ENCODE results near the gene MCRIP2.

Gene MCRIP2, protein sequence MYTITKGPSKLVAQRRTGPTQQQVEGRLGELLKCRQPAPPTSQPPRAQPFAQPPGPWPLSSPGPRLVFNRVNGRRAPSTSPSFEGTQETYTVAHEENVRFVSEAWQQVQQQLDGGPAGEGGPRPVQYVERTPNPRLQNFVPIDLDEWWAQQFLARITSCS
- long read RNA-seq, transcript MCRIP2-203 (6 exons, 1,050 nt): minor isoform, 12 of 48 reads
- long read RNA-seq, transcript MCRIP2-201 (5 exons, 946 nt): major isoform, 22 of 48 reads
- long read RNA-seq, partial matches to known transcripts: 3 of 48 reads
- long read RNA-seq, other reads (novel, unspliced or antisense): 6 of 48 reads

DNA sequence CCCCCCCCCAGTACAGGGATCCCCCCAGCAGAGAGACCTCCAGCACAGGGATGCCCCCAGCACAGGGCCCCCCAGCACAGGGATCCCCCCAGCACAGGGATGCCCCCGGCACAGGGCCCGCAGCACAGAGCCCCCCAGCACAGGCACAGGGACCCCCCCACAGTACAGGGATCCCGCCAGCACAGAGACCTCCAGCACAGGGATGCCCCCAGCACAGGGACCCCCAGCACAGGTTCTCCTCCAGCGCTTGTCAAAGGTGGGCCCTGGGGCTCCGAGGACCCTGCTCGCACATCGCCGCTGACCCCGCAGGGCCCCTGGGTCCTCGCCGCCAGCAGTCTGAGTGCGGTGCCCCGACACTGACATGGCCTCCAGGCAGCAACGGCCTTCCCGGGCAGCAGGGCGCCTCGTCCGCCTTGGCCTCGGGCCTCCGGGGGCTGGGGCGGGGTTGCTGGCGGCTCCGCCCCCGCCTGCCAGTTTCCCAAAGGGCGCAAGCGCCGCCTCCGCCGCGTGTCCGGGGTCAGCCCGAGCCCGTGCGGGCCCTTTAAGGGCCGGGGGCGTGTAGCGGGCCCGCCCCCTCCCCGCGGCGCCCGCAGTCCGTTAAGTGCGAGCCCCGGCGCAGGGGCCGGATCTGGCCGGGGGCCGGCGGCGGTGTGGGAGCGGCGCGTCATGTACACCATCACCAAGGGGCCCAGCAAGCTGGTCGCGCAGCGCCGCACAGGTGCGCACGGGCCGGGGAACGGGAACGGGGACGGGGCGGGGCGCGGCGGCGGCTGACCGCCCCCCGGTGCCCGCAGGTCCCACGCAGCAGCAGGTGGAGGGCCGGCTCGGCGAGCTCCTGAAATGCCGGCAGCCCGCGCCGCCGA, at the start of gene MCRIP2:
MCRIP2 (plus strand) TSS at position 503 of the 863 bp plus-strand sequence; CDS start at position 667, 164 bp downstream.
- Histone ChIP-seq H3K27ac (replicated peaks) (peak within 1 kb of the TSS; percentile 95), H3K4me3 (replicated peaks; ENCODE audit: insufficient read depth, low read length) (peak within 1 kb of the TSS; percentile 68), H3K27me3 (ENCODE audit: insufficient read depth, poor library complexity, severe bottlenecking) (no peaks in the 10 kb centered on the region)
- peak; percentile 82 to 84 for DNase-seq (ENCODE audit: low read depth in 1 of 2, low spot score in 1 of 2)
- TF ChIP-seq POLR2AphosphoS5 (IDR thresholded peaks at IDR 0.05; ENCODE audit: low read depth) (peak; percentile 85), GABPA (IDR thresholded peaks at IDR 0.05; ENCODE audit: low read depth) (no peak)
- TF ChIP-seq, protein P1, sequence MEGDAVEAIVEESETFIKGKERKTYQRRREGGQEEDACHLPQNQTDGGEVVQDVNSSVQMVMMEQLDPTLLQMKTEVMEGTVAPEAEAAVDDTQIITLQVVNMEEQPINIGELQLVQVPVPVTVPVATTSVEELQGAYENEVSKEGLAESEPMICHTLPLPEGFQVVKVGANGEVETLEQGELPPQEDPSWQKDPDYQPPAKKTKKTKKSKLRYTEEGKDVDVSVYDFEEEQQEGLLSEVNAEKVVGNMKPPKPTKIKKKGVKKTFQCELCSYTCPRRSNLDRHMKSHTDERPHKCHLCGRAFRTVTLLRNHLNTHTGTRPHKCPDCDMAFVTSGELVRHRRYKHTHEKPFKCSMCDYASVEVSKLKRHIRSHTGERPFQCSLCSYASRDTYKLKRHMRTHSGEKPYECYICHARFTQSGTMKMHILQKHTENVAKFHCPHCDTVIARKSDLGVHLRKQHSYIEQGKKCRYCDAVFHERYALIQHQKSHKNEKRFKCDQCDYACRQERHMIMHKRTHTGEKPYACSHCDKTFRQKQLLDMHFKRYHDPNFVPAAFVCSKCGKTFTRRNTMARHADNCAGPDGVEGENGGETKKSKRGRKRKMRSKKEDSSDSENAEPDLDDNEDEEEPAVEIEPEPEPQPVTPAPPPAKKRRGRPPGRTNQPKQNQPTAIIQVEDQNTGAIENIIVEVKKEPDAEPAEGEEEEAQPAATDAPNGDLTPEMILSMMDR (IDR thresholded peaks at IDR 0.05; ENCODE audit: insufficient read depth, low read length): no peak

DNA sequence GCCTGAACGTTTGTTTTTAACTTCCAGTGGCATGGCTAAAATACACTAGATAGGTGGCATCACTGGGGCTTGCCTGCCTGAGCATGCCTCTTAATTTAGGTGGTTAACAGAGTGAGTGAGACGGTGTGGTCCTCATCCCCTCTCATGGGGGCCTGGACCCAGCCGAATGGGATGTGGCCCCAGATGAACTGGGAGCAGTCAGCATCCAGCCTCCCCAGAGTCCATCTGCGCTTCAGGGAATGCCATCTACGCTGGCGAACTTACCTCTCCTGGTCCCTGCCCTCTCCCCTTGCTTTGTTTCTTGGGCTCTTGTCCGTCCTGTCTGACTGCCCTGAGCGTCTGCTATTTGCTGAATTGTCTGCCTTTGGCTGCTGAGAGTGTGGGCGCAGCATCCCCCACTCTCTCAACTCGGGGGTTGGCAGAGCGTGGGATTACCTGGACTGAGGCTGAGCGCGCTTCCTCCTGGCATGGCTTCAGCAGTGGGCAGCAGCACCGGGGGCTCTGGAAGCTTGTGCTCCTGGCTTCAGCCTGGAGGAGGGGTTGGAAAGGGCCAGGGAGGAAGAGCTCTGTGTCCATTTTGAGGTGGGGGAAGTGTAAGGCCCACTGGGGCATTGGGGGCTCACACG, 49.6 kb upstream of the MCRIP2 start:
- TF ChIP-seq, protein P2, sequence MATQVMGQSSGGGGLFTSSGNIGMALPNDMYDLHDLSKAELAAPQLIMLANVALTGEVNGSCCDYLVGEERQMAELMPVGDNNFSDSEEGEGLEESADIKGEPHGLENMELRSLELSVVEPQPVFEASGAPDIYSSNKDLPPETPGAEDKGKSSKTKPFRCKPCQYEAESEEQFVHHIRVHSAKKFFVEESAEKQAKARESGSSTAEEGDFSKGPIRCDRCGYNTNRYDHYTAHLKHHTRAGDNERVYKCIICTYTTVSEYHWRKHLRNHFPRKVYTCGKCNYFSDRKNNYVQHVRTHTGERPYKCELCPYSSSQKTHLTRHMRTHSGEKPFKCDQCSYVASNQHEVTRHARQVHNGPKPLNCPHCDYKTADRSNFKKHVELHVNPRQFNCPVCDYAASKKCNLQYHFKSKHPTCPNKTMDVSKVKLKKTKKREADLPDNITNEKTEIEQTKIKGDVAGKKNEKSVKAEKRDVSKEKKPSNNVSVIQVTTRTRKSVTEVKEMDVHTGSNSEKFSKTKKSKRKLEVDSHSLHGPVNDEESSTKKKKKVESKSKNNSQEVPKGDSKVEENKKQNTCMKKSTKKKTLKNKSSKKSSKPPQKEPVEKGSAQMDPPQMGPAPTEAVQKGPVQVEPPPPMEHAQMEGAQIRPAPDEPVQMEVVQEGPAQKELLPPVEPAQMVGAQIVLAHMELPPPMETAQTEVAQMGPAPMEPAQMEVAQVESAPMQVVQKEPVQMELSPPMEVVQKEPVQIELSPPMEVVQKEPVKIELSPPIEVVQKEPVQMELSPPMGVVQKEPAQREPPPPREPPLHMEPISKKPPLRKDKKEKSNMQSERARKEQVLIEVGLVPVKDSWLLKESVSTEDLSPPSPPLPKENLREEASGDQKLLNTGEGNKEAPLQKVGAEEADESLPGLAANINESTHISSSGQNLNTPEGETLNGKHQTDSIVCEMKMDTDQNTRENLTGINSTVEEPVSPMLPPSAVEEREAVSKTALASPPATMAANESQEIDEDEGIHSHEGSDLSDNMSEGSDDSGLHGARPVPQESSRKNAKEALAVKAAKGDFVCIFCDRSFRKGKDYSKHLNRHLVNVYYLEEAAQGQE (IDR thresholded peaks at IDR 0.05; ENCODE audit: insufficient replicate concordance, low read depth): no peak
- TF ChIP-seq, protein P1 (IDR thresholded peaks at IDR 0.05; ENCODE audit: insufficient read depth, low read length): no peak
- no peak for TF ChIP-seq POLR2AphosphoS5 (IDR thresholded peaks at IDR 0.05; ENCODE audit: low read depth)
- no peak for TF ChIP-seq SPI1 (IDR thresholded peaks at IDR 0.05; ENCODE audit: borderline replicate concordance, low read depth)
- TF ChIP-seq GABPA (IDR thresholded peaks at IDR 0.05; ENCODE audit: low read depth): no peak
- no peak for DNase-seq (ENCODE audit: low read depth in 1 of 2, low spot score in 1 of 2)
- Histone ChIP-seq H3K27ac (replicated peaks) (peak overlapping the region; percentile 91), H3K27me3 (ENCODE audit: insufficient read depth, poor library complexity, severe bottlenecking) (no peaks in the 10 kb centered on the region), H3K4me3 (replicated peaks; ENCODE audit: insufficient read depth, low read length) (peak overlapping the region; percentile 27)

DNA sequence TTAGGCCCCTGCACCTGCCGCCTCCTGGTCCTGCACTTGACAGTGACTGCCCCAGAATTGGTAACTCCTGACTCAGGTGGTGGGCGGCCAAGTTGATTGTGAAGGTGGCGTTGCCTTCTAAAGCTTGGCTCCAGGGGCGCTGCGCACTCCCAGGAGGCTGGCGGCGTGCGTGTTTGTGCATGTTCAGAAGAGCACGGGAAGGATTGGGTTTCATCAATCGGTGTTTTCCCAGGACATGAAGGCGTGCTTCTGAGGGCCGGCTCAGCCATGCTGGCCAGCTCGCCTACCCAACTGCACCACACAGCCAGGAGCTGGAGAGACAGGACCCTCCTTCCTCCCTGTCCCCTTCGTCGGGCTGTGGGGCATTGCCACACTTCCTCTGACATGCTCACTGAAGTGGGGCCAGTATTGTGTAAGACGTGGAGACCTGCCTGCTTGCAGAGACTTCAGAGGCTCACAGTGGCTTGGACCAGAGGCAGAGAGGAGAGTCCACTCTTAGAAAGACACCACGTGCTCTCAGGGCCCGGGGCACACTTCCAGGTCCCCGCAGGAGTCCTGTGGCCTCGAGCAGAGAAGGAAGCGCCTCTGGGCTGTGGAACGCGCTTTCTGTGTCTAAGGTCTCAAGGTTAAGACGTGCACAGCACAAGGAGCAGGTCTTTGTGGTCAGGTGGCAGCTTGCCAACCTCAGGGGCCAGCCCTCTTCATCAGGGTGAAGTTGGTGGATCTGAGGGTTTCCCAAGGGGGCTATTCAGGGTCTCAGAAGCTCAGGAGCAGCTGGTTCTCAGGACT, 48.9 kb upstream of the MCRIP2 start:
- TF ChIP-seq GABPA (IDR thresholded peaks at IDR 0.05; ENCODE audit: low read depth) (no peak; the same call in 1 of the 2 replicates), POLR2AphosphoS5 (IDR thresholded peaks at IDR 0.05; ENCODE audit: low read depth) (peak; percentile 79), SPI1 (IDR thresholded peaks at IDR 0.05; ENCODE audit: borderline replicate concordance, low read depth) (peak; percentile 62; the same call in 1 of the 2 replicates)
- TF ChIP-seq, protein P1 (IDR thresholded peaks at IDR 0.05; ENCODE audit: insufficient read depth, low read length): peak; percentile 39
- TF ChIP-seq, protein P2 (IDR thresholded peaks at IDR 0.05; ENCODE audit: insufficient replicate concordance, low read depth): peak; percentile 14
- peak; percentile 98 to 100 for DNase-seq (ENCODE audit: low read depth in 1 of 2, low spot score in 1 of 2)
- H3K27me3 ChIP-seq (ENCODE audit: insufficient read depth, poor library complexity, severe bottlenecking): no peaks in the 10 kb centered on the region
- H3K4me3 ChIP-seq (replicated peaks; ENCODE audit: insufficient read depth, low read length): peak overlapping the region; percentile 27
- H3K27ac ChIP-seq (replicated peaks): peak overlapping the region; percentile 91

Measured in HL-60 (cell line).